NAMALWA (cell line): ENCODE results near the gene LARP4B.

ENCODE experiments used
- DNase-seq: peaks from one replicate; pipeline ENCODE4 v3.0.0-alpha.2; 2015; ENCODE audit warnings: low spot score

The LARP4B gene

GRCh38 chr10:931326-932318 lies at the start of gene LARP4B:
Gene LARP4B, minus strand, starts transcription at chr10:931705. Its CDS starts 45,984 bp downstream, at chr10:885721.
- peak; percentile 98 for DNase-seq

- DNase-seq = no peak
Measured at GRCh38 chr10:980468-981093, 49.1 kb upstream of the LARP4B start.

GRCh38 chr10:978826-979421 lies 47.4 kb upstream of the LARP4B start:
- DNase-seq = no peak

- DNase-seq = no peak
Measured at GRCh38 chr10:976316-976715, 44.8 kb upstream of the LARP4B start.

GRCh38 chr10:974785-975074 lies 43.2 kb upstream of the LARP4B start:
- DNase-seq = no peak

- DNase-seq = no peak
Measured at GRCh38 chr10:974038-974784, 42.7 kb upstream of the LARP4B start.

- DNase-seq = no peak
Measured at GRCh38 chr10:972763-973162, 41.3 kb upstream of the LARP4B start.

- no peak for DNase-seq
Measured at GRCh38 chr10:971613-972012, 40.1 kb upstream of the LARP4B start.

- DNase-seq = no peak
Measured at GRCh38 chr10:971150-971542, 39.6 kb upstream of the LARP4B start.

- DNase-seq = no peak
Measured at GRCh38 chr10:970311-971149, 39.0 kb upstream of the LARP4B start.

GRCh38 chr10:969473-970150 lies 38.1 kb upstream of the LARP4B start:
- no peak for DNase-seq

GRCh38 chr10:968546-969199 lies 37.2 kb upstream of the LARP4B start:
- DNase-seq = no peak

- DNase-seq = no peak
Measured at GRCh38 chr10:966466-967235, 35.1 kb upstream of the LARP4B start.

- DNase-seq = no peak
Measured at GRCh38 chr10:964988-965417, 33.5 kb upstream of the LARP4B start.

- no peak for DNase-seq
Measured at GRCh38 chr10:964321-964987, 32.9 kb upstream of the LARP4B start.

GRCh38 chr10:963655-964054 lies 32.1 kb upstream of the LARP4B start:
- DNase-seq = no peak

GRCh38 chr10:963186-963585 lies 31.7 kb upstream of the LARP4B start:
- no peak for DNase-seq

GRCh38 chr10:962342-962741 lies 30.8 kb upstream of the LARP4B start:
- DNase-seq = no peak

GRCh38 chr10:958856-959255 lies 27.4 kb upstream of the LARP4B start:
- no peak for DNase-seq
